H9 (cell line): ENCODE data around the gene TXNDC11. TPM values are rescaled to one million over a fixed set of nuclear protein-coding genes. Genes with fewer than 3 reads are reported as not detected.

ENCODE experiments used
- DNase-seq: peaks from one replicate; pipeline ENCODE4 v3.0.0-alpha.2; 2017
- H2AFZ ChIP-seq: one replicate; pipeline ENCODE4 v1.6.1; 2013; ENCODE audit warnings: mild to moderate bottlenecking, low read length, control low read depth, moderate library complexity
- H2AK5ac ChIP-seq: 2 replicates; pipeline ENCODE4 v1.6.1; 2013; ENCODE audit warnings: low read length, control low read depth, mixed read lengths; ENCODE audit not compliant: insufficient read length
- H2BK120ac ChIP-seq: one replicate; pipeline ENCODE4 v1.6.1; 2013; ENCODE audit warnings: low read depth, mild to moderate bottlenecking, low read length, control low read depth, inconsistent platforms; ENCODE audit not compliant: poor library complexity, severe bottlenecking
- H2BK12ac ChIP-seq: 2 replicates; pipeline ENCODE4 v1.6.1; 2013; ENCODE audit warnings: low read length, control low read depth, mixed read lengths, low read depth; ENCODE audit not compliant: insufficient read length
- H2BK15ac ChIP-seq: 2 replicates; pipeline ENCODE4 v1.6.1; 2013; ENCODE audit warnings: low read depth, low read length, control low read depth
- H2BK20ac ChIP-seq: one replicate; pipeline ENCODE4 v1.6.1; 2013; ENCODE audit warnings: low read depth, mild to moderate bottlenecking, low read length, control low read depth, inconsistent platforms; ENCODE audit not compliant: poor library complexity, severe bottlenecking
- H2BK5ac ChIP-seq: 2 replicates; pipeline ENCODE4 v1.6.1; 2013; ENCODE audit warnings: low read length, control low read depth, mixed read lengths; ENCODE audit not compliant: insufficient read length
- H3K14ac ChIP-seq: 2 replicates; pipeline ENCODE4 v1.6.1; 2013; ENCODE audit warnings: low read length, control low read depth; ENCODE audit not compliant: insufficient read depth
- H3K18ac ChIP-seq: 2 replicates; pipeline ENCODE4 v1.6.1; 2013; ENCODE audit warnings: low read depth, mild to moderate bottlenecking, mixed read lengths, low read length, control low read depth; ENCODE audit not compliant: insufficient read length
- H3K23ac ChIP-seq: 2 replicates; pipeline ENCODE4 v1.6.1; 2013; ENCODE audit warnings: low read length, control low read depth, mixed read lengths, low read depth; ENCODE audit not compliant: insufficient read length
- H3K23me2 ChIP-seq: 2 replicates; pipeline ENCODE4 v1.6.1; 2013; ENCODE audit warnings: low read depth, mild to moderate bottlenecking, mixed read lengths, low read length, control low read depth; ENCODE audit not compliant: insufficient read length, poor library complexity, severe bottlenecking
- H3K27ac ChIP-seq: 2 replicates; pipeline ENCODE4 v1.5.1; 2013; ENCODE audit warnings: low read length, control low read depth, mixed read lengths, low read depth; ENCODE audit not compliant: insufficient read length
- H3K27me3 ChIP-seq: 2 replicates; pipeline ENCODE4 v1.6.1; 2013; ENCODE audit warnings: low read length, control low read depth, inconsistent platforms; ENCODE audit not compliant: insufficient read depth
- H3K4ac ChIP-seq: 2 replicates; pipeline ENCODE4 v1.6.1; 2013; ENCODE audit warnings: low read depth, mild to moderate bottlenecking, control low read depth, inconsistent platforms, low read length, moderate library complexity
- H3K4me1 ChIP-seq: 2 replicates; pipeline ENCODE4 v1.6.1; 2013; ENCODE audit warnings: low read length, control low read depth, inconsistent platforms; ENCODE audit not compliant: insufficient read depth
- H3K4me2 ChIP-seq: 2 replicates; pipeline ENCODE4 v1.6.1; 2013; ENCODE audit warnings: low read length, control low read depth, mixed read lengths; ENCODE audit not compliant: insufficient read length, insufficient read depth
- H3K56ac ChIP-seq: 2 replicates; pipeline ENCODE4 v1.6.1; 2013; ENCODE audit warnings: low read depth, mild to moderate bottlenecking, mixed read lengths, low read length, control low read depth; ENCODE audit not compliant: insufficient read length
- H3K79me1 ChIP-seq: 2 replicates; pipeline ENCODE4 v1.6.1; 2013; ENCODE audit warnings: low read depth, mild to moderate bottlenecking, moderate library complexity, low read length, control low read depth, inconsistent platforms; ENCODE audit not compliant: insufficient read depth, poor library complexity, severe bottlenecking
- H3K79me2 ChIP-seq: 2 replicates; pipeline ENCODE4 v1.6.1; 2013; ENCODE audit warnings: low read length, control low read depth, inconsistent platforms; ENCODE audit not compliant: insufficient read depth
- H3K9ac ChIP-seq: 2 replicates; pipeline ENCODE4 v1.6.1; 2013; ENCODE audit warnings: low read length, control low read depth, mixed read lengths; ENCODE audit not compliant: insufficient read length; ENCODE audit errors: extremely low read depth
- H3K9me3 ChIP-seq: one replicate; pipeline ENCODE4 v1.6.1; 2013; ENCODE audit warnings: low read depth, low read length, inconsistent platforms; ENCODE audit not compliant: control insufficient read depth
- H3T11ph ChIP-seq: one replicate; pipeline ENCODE4 v1.6.1; 2013; ENCODE audit warnings: mild to moderate bottlenecking, low read length, control low read depth, inconsistent platforms
- H4K20me1 ChIP-seq: one replicate; pipeline ENCODE4 v1.6.1; 2013; ENCODE audit not compliant: control insufficient read depth, insufficient read length, insufficient read depth
- H4K5ac ChIP-seq: 2 replicates; pipeline ENCODE4 v1.6.1; 2013; ENCODE audit warnings: low read depth, mild to moderate bottlenecking, mixed read lengths, low read length, control low read depth; ENCODE audit not compliant: insufficient read length
- H4K8ac ChIP-seq: replicated peaks from 2 replicates; pipeline ENCODE4 v1.6.1; 2013; ENCODE audit warnings: low read length, control low read depth, mixed read lengths, low read depth; ENCODE audit not compliant: insufficient read length
- H4K91ac ChIP-seq: 2 replicates; pipeline ENCODE4 v1.6.1; 2013; ENCODE audit warnings: low read depth, mild to moderate bottlenecking, moderate library complexity, mixed read lengths, low read length, control low read depth; ENCODE audit not compliant: insufficient read length
- H3K27ac Mint-ChIP-seq, 3 experiments: 2 replicates in 2 of 3; 3 replicates in 1 of 3; pipeline ENCODE4 v1.8.0; 2020 to 2021; ENCODE audit warnings: mixed read lengths in 3 of 3, mild to moderate bottlenecking in 1 of 3, moderate library complexity in 1 of 3
- H3K27me3 Mint-ChIP-seq: 2 replicates; pipeline ENCODE4 v1.8.0; 2021; ENCODE audit warnings: low read depth, mild to moderate bottlenecking, moderate library complexity, mixed read lengths
- H3K36me3 Mint-ChIP-seq, 3 experiments: 2 replicates in 2 of 3; 3 replicates in 1 of 3; pipeline ENCODE4 v1.8.0; 2020 to 2021; ENCODE audit warnings: low read depth in 3 of 3, mixed read lengths in 3 of 3; ENCODE audit not compliant: insufficient read depth in 1 of 3
- H3K4me1 Mint-ChIP-seq, 2 experiments: 2 replicates each; pipeline ENCODE4 v1.8.0; 2020; ENCODE audit warnings: mixed read lengths in 2 of 2
- H3K4me3 Mint-ChIP-seq, 2 experiments: 2 replicates in 1 of 2; 3 replicates in 1 of 2; pipeline ENCODE4 v1.8.0; 2020 to 2021; ENCODE audit warnings: mild to moderate bottlenecking in 2 of 2, mixed read lengths in 2 of 2, moderate library complexity in 1 of 2
- H3K9me3 Mint-ChIP-seq, 2 experiments: 2 replicates in 1 of 2; 3 replicates in 1 of 2; pipeline ENCODE4 v1.8.0; 2020; ENCODE audit warnings: mild to moderate bottlenecking in 2 of 2, mixed read lengths in 2 of 2, moderate library complexity in 1 of 2
- WGBS: extraction: QIAGEN DNeasy Blood & Tissue Kit; methylation state at CpG from one replicate; pipeline ENCODE4 v1.1.7; 2013; ENCODE audit warnings: missing lambda C conversion rate, low lambda C conversion rate, mixed read lengths; ENCODE audit not compliant: insufficient read length; ENCODE audit errors: extremely low coverage; 5-methylcytosine and 5-hydroxymethylcytosine counted together
- total RNA-seq: library from RNA; stranded (reverse); gene quantifications from 2 replicates; pipeline ENCODE4 v1.2.1, GENCODE V29; 2021
- TF ChIP-seq, protein P1 (sequence below): fragments of 200-600 bp; sonication (generic); conservative IDR thresholded peaks from 3 replicates; pipeline ENCODE4 v1.8.0; 2021; ENCODE audit warnings: antibody characterized with exemption, mild to moderate bottlenecking

TXNDC11 gene
- total RNA-seq, 1 experiment from 2014 or later: 12.2 TPM

DNA sequence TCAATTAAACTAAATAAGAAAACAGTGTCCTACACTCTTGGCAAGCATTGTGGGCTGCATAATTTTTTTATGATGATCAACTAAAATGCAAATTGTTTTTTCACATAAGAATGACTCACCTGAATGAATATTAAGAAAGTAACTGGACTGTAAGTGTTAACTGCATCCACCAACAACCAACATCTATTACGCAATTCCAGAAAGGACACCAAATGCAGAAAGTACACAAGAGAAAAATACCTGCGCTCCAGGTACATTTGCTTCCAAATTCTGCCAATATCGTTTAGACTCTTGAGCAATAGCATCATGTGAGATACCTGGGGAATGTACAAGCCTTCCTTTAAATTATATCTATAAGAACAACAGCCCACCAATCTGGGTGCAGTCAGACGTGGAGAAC is 19.8 kb upstream of the TXNDC11 start:
- H3K36me3 Mint-ChIP-seq: peaks cover 21 to 80% (median 72%) of the 10 kb centered on the region in 3 experiments; a peak in 6 of 7 replicates
- WGBS: no CpG with 5 or more reads among the region's 4 CpGs

More for the DNA sequence above, 19.8 kb upstream of the TXNDC11 start:
- Histone ChIP-seq H4K5ac (no peak overlapping the region), H2BK120ac (no peak overlapping the region), H3K79me2 (no peaks in the 10 kb centered on the region), H3K23ac (no peak overlapping the region), H3K18ac (no peak overlapping the region), H3K23me2 (no peaks in the 10 kb centered on the region), H2AFZ (no peak overlapping the region), H2BK20ac (no peak overlapping the region), H2BK12ac (no peak overlapping the region), H3K9ac (no peak overlapping the region), H2BK15ac (no peak overlapping the region), H2AK5ac (no peak overlapping the region), H3K27ac (no peak overlapping the region), H3K27me3 (no peaks in the 10 kb centered on the region), H4K8ac (no peak overlapping the region), H4K20me1 (no peaks in the 10 kb centered on the region), H3K79me1 (no peaks in the 10 kb centered on the region), H3K4ac (no peak overlapping the region), H2BK5ac (no peak overlapping the region), H3K14ac (no peak overlapping the region), H3T11ph (no peak overlapping the region), H3K4me1 (no peaks in the 10 kb centered on the region), H3K4me2 (no peak overlapping the region), H4K91ac (no peak overlapping the region), H3K56ac (no peak overlapping the region), H3K9me3 (no peaks in the 10 kb centered on the region)
- no peaks in the 10 kb centered on the region for H3K4me1 Mint-ChIP-seq
- H3K27me3 Mint-ChIP-seq: no peaks in the 10 kb centered on the region
- TF ChIP-seq, protein P1, sequence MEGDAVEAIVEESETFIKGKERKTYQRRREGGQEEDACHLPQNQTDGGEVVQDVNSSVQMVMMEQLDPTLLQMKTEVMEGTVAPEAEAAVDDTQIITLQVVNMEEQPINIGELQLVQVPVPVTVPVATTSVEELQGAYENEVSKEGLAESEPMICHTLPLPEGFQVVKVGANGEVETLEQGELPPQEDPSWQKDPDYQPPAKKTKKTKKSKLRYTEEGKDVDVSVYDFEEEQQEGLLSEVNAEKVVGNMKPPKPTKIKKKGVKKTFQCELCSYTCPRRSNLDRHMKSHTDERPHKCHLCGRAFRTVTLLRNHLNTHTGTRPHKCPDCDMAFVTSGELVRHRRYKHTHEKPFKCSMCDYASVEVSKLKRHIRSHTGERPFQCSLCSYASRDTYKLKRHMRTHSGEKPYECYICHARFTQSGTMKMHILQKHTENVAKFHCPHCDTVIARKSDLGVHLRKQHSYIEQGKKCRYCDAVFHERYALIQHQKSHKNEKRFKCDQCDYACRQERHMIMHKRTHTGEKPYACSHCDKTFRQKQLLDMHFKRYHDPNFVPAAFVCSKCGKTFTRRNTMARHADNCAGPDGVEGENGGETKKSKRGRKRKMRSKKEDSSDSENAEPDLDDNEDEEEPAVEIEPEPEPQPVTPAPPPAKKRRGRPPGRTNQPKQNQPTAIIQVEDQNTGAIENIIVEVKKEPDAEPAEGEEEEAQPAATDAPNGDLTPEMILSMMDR: no peak
- H3K9me3 Mint-ChIP-seq: no peaks in the 10 kb centered on the region
- DNase-seq: no peak
- no peak overlapping the region for H3K4me3 Mint-ChIP-seq
- H3K27ac Mint-ChIP-seq: no peak overlapping the region
